Ascending aorta (tissue), 2 donors: Measurements from ENCODE around the gene ERV3-1. TPM values are rescaled to one million over a fixed set of nuclear protein-coding genes. Genes with fewer than 3 reads are reported as not detected.
"Not testable (repeated sequence)": the region's sequence is repeated elsewhere in the genome, so short reads cannot be mapped to it uniquely, and the experiment has no call there.

Experiments
- DNase-seq, 2 donors: peaks; one replicate each; pipeline ENCODE4 v3.0.0-alpha.2; 2019; ENCODE audit warnings: low spot score in 2 of 2
- H3K27ac ChIP-seq, 2 donors: fragments of 200-600 bp; sonication (generic); one replicate each; pipeline ENCODE4 v1.5.1; 2016 to 2017; ENCODE audit warnings: mild to moderate bottlenecking in 1 of 2
- H3K27me3 ChIP-seq: fragments of 200-600 bp; sonication (generic); one replicate; pipeline ENCODE4 v1.5.1; 2017
- H3K36me3 ChIP-seq, 2 donors: fragments of 200-600 bp; sonication (generic); one replicate each; pipeline ENCODE4 v1.5.1; 2016
- H3K4me1 ChIP-seq, 2 donors: fragments of 200-600 bp; sonication (generic); one replicate each; pipeline ENCODE4 v1.5.1; 2016 to 2017; ENCODE audit warnings: mild to moderate bottlenecking in 1 of 2
- H3K4me3 ChIP-seq, 2 donors: fragments of 200-600 bp; sonication (generic); one replicate each; pipeline ENCODE4 v1.5.1; 2016 to 2017; ENCODE audit warnings: mild to moderate bottlenecking in 1 of 2
- H3K9me3 ChIP-seq, 2 donors: fragments of 200-600 bp; sonication (generic); one replicate each; pipeline ENCODE4 v1.5.1; 2016
- intact Hi-C: fragments of 100-400 bp; cut with DNase I; formaldehyde crosslinking; loops from one replicate; pipeline ENCODE4 v1.15.1; 2023
- total RNA-seq: library from RNA; depleted of rRNA; stranded (reverse); fragments of >200 nt; gene quantifications from one replicate; pipeline ENCODE4 v1.1.0, GENCODE V29; 2016
- TF ChIP-seq, protein P1 (sequence below), 3 experiments: fragments of 200-600 bp in 2 of 3; fragments of 450-650 bp in 1 of 3; sonication (generic) in 2 of 3; IDR thresholded peaks; one replicate each; pipeline ENCODE4 v1.5.1; 2016 to 2019; ENCODE audit warnings: antibody characterized with exemption in 3 of 3, mild to moderate bottlenecking in 1 of 3, moderate library complexity in 1 of 3

Gene ERV3-1
- total RNA-seq, 1 donor from 2014 or later, result 9.5 TPM

DNA sequence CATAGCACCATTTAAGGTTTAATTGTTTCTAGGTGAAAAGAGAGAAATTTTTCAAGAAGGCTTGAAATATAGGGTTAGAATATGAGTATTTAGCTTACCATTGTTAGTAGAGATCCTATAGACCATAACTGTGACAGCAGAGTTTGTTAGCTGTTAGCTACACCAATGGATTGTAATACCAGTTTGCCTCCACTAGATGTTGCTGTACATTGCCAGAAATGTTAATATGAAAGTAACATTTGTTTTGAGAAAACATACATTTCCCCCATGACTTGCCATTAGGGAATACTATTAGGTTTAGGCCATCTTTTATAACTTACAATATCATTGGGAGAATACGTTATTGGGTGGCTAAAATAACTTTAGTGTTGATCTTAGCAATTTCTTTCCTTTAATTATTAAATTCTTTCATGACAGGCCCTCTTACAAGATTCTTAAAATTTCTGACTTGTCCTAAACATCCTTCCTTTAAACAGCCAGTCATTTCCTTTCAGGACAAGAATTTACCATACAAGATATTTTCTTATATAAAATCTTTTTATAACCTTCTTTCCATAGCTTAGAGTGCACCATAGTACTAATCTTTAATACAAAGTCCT is 55.1 kb downstream of the ERV3-1 start:
- intact Hi-C loops, result loop anchor here (10.0 kb wide), 1 partner anchor 423 kb away; the partner anchor contains the start of gene ZNF92

DNA sequence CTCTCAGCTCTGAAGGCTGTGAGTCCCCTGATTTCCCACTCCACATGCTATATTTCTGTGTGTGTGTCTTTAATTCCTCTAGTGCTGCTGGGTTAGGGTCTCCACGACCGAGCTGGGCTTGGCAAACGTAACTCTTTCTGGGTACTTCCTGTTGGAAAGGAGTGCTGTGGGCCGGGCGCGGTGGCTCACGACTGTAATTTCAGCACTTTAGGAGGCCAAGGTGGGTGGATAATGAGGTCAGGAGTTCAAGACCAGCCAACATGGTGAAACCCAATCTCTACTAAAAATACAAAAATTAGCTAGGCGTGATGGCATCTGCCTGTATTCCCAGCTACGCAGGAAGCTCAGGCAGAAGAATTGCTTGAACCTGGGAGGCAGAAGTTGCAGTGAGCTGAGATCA is 55.8 kb downstream of the ERV3-1 start:
- DNase-seq, H3K36me3 ChIP-seq, H3K27me3 ChIP-seq, H3K4me3 ChIP-seq, H3K9me3 ChIP-seq, H3K4me1 ChIP-seq: not testable (repeated sequence)
- intact Hi-C loops, result loop anchor here (10.0 kb wide), 1 partner anchor 424 kb away; the partner anchor contains the start of gene ZNF92
- H3K27ac ChIP-seq, result peak overlapping the region in 1 of 2 donors; percentile 29

More for the DNA sequence above, 55.1 kb downstream of the ERV3-1 start:
- peak overlapping the region in 1 of 2 donors; percentile 29 for H3K27ac ChIP-seq
- H3K4me3 ChIP-seq, result no peak overlapping the region
- no peaks in the 10 kb centered on the region for H3K36me3 ChIP-seq
- DNase-seq, result no peak
- H3K9me3 ChIP-seq, result no peaks in the 10 kb centered on the region
- TF ChIP-seq, protein P1, sequence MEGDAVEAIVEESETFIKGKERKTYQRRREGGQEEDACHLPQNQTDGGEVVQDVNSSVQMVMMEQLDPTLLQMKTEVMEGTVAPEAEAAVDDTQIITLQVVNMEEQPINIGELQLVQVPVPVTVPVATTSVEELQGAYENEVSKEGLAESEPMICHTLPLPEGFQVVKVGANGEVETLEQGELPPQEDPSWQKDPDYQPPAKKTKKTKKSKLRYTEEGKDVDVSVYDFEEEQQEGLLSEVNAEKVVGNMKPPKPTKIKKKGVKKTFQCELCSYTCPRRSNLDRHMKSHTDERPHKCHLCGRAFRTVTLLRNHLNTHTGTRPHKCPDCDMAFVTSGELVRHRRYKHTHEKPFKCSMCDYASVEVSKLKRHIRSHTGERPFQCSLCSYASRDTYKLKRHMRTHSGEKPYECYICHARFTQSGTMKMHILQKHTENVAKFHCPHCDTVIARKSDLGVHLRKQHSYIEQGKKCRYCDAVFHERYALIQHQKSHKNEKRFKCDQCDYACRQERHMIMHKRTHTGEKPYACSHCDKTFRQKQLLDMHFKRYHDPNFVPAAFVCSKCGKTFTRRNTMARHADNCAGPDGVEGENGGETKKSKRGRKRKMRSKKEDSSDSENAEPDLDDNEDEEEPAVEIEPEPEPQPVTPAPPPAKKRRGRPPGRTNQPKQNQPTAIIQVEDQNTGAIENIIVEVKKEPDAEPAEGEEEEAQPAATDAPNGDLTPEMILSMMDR (IDR thresholded peaks at IDR 0.05), result peak; percentile 71 to 90 (median 77)
- no peaks in the 10 kb centered on the region for H3K27me3 ChIP-seq
- H3K4me1 ChIP-seq, result peaks cover 0 to 9% of the 10 kb centered on the region in 2 donors

GRCh38 chr7:64948774-64949173 is 57.7 kb downstream of the ERV3-1 start:
- DNase-seq, H3K27ac ChIP-seq, intact Hi-C loops, H3K4me3 ChIP-seq, H3K36me3 ChIP-seq, H3K4me1 ChIP-seq, H3K9me3 ChIP-seq, H3K27me3 ChIP-seq: not testable (repeated sequence)

DNA sequence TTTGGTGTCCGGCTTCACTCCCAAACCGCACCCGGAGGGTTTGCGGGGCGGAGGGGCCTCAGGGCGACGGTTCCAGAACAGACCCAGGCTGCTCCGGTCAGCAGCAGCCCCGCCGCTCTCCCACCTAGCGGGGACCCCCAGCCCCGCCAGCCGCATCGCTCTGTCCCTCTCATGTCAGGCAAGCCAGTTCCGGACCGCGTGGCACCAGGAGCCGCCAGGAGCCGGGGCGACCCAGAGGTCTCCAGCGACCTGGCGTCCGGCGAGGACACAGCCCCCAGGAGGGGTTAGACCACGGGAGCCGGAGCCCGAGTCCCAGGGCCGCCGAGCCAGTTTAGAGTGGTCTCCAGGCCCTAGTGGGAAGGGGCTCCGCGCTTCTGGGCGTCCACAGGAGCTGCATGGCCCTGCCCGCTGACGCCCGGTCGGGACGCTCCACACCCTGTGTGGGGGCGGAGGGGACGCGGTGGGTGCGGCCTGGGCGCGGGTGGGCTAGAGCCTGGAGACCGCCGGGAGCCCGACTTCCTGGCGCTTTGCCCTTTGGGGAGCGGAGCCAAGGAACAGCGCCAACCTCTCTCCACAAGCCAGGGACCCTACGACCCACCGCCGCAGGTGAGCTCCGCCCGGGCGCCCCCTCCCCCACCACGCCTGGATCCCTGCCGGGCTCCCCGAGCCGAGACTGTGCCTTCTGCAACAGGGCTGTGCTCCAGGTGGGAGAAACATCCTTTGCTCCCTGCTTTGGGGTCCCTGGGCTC is 59.1 kb downstream of the ERV3-1 start:
- H3K9me3 ChIP-seq, result no peaks in the 10 kb centered on the region
- H3K36me3 ChIP-seq, result no peaks in the 10 kb centered on the region
- DNase-seq, result no peak
- no peak overlapping the region for H3K27ac ChIP-seq
- peaks cover 0 to 9% of the 10 kb centered on the region in 2 donors for H3K4me1 ChIP-seq
- TF ChIP-seq, protein P1 (IDR thresholded peaks at IDR 0.05), result no peak
- intact Hi-C loops, result no loop called here
- H3K4me3 ChIP-seq, result peak overlapping the region; percentile 51 to 66
- H3K27me3 ChIP-seq, result no peaks in the 10 kb centered on the region

DNA sequence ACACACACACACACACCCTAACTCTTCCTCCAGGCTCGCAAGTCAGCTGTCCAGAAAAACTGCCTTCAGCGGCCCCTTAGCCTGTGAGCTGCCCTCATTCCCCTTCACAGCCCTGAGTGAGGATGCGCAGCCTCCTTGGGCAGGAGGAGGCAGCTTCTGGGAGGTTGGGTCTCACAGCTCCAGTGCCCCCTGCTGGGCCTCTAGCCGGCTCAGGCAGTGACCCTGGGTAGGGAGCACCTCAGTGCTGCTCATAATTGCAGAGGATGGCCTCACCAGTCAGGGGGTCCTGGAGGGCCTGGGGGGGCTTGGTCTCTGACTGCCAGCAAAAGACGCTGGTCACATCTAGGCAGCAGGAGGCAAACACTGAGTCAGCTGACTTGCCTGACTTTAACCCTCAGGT is 59.7 kb downstream of the ERV3-1 start:
- Histone ChIP-seq H3K9me3 (no peaks in the 10 kb centered on the region), H3K36me3 (no peaks in the 10 kb centered on the region), H3K27me3 (no peaks in the 10 kb centered on the region), H3K4me1 (peaks cover 0 to 9% of the 10 kb centered on the region in 2 donors), H3K4me3 (peak overlapping the region; percentile 51 to 66), H3K27ac (no peak overlapping the region)
- TF ChIP-seq, protein P1 (IDR thresholded peaks at IDR 0.05), result no peak
- intact Hi-C loops, result no loop called here
- no peak for DNase-seq

- Histone ChIP-seq H3K27me3 (no peaks in the 10 kb centered on the region), H3K36me3 (no peaks in the 10 kb centered on the region), H3K4me3 (no peak overlapping the region), H3K27ac (no peak overlapping the region), H3K4me1 (peaks cover 0 to 9% of the 10 kb centered on the region in 2 donors), H3K9me3 (no peaks in the 10 kb centered on the region)
- TF ChIP-seq, protein P1 (IDR thresholded peaks at IDR 0.05), result no peak
- DNase-seq, result no peak
- intact Hi-C loops, result no loop called here
These were observed 60.8 kb downstream of the ERV3-1 start for GRCh38 chr7:64945503-64946175.

DNA sequence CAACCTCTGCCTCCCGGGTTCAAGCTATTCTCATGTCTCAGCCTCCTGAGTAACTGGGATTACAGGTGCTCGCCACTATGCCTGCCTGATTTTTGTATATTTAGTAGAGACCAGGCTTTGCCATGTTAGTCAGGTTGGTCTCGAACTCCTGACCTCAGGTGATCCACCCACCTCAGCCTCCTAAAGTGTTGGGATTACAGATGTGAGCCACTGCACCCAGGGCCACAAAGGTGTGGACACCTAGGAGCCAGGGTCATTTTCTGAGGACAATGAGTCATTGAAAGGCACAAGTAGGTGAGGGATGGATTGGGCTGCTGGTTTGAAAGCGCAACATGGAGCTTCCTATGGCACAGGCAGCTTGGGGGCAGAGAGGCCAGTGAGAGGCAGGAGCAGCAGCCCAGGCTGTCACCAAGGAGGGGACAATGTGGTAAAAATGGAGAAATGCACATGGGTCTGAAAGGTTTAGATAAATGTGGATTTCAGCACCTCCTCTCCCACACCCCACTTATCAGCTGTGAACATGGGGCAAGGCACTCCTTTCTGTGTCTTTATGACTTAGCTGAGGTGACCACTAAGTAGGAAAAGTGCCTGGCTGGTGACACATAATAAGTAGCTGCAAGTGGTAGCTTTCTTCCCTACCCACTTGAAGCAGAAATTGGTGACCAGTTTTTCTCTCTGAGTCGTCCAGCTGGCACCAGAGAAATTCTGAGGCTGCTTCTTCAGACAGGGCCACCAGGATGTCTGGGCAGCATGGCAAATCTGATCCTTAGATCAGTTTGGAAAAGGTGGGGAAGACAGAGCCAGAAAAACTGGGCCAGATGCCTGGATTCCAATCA is 61.6 kb downstream of the ERV3-1 start:
- DNase-seq, H3K27ac ChIP-seq, H3K27me3 ChIP-seq, H3K4me1 ChIP-seq, H3K4me3 ChIP-seq, H3K36me3 ChIP-seq, H3K9me3 ChIP-seq, intact Hi-C loops: not testable (repeated sequence)
